OCI-LY1 (cell line): ENCODE results near the gene RNF186.

Experiments
- EZH2 ChIP-seq: fragments of 200-600 bp; sonication (generic), shearing (Covaris generic); IDR thresholded peaks from 2 replicates; pipeline ENCODE4 v1.8.0; 2017; ENCODE audit warnings: borderline replicate concordance, mixed run types, mild to moderate bottlenecking, antibody characterized with exemption, low read length, moderate library complexity, mixed read lengths
- TF ChIP-seq, protein P1 (sequence below): fragments of 200-600 bp; sonication (generic), shearing (Covaris generic); IDR thresholded peaks from 2 replicates; pipeline ENCODE4 v1.5.1; 2017; ENCODE audit warnings: mild to moderate bottlenecking, antibody characterized with exemption, low read length, moderate library complexity, mixed read lengths

GRCh38 chr1:19861842-19862530 is 46.9 kb upstream of the RNF186 start:
- TF ChIP-seq, protein P1, sequence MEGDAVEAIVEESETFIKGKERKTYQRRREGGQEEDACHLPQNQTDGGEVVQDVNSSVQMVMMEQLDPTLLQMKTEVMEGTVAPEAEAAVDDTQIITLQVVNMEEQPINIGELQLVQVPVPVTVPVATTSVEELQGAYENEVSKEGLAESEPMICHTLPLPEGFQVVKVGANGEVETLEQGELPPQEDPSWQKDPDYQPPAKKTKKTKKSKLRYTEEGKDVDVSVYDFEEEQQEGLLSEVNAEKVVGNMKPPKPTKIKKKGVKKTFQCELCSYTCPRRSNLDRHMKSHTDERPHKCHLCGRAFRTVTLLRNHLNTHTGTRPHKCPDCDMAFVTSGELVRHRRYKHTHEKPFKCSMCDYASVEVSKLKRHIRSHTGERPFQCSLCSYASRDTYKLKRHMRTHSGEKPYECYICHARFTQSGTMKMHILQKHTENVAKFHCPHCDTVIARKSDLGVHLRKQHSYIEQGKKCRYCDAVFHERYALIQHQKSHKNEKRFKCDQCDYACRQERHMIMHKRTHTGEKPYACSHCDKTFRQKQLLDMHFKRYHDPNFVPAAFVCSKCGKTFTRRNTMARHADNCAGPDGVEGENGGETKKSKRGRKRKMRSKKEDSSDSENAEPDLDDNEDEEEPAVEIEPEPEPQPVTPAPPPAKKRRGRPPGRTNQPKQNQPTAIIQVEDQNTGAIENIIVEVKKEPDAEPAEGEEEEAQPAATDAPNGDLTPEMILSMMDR, result no peak
- TF ChIP-seq EZH2, result no peak
